ENCODE results near the gene RAB11A.

RAB11A gene

GRCh38 chr15:65839354-65839901 lies 29.9 kb upstream of the RAB11A start:
- Histone ChIP-seq H3K27ac (no peak overlapping the region), H3K36me3 (ENCODE audit: insufficient read depth, low read length) (no peaks in the 10 kb centered on the region), H3K9ac (ENCODE audit: insufficient read length) (no peak overlapping the region), H3K4me3 (no peak overlapping the region), H3K9me3 (ENCODE audit: low read depth, low read length) (no peaks in the 10 kb centered on the region)
- TF ChIP-seq FOXP2 (optimal IDR thresholded peaks at IDR 0.05; ENCODE audit: control extremely low read depth, extremely low read length, insufficient read depth) (no peak), EZH2 (IDR thresholded peaks at IDR 0.05) (no peak), POLR2AphosphoS5 (IDR thresholded peaks at IDR 0.05; ENCODE audit: borderline replicate concordance, low read depth, low read length) (no peak)
- DNase-seq (ENCODE audit: low read depth, low spot score), result no peak

GRCh38 chr15:65839985-65840384 lies 29.3 kb upstream of the RAB11A start:
- H3K36me3 ChIP-seq (ENCODE audit: insufficient read depth, low read length), result no peaks in the 10 kb centered on the region
- no peaks in the 10 kb centered on the region for H3K9me3 ChIP-seq (ENCODE audit: low read depth, low read length)
- H3K9ac ChIP-seq (ENCODE audit: insufficient read length), result no peak overlapping the region
- no peak overlapping the region for H3K27ac ChIP-seq
- DNase-seq (ENCODE audit: low read depth, low spot score), result no peak
- TF ChIP-seq FOXP2 (optimal IDR thresholded peaks at IDR 0.05; ENCODE audit: control extremely low read depth, extremely low read length, insufficient read depth), result no peak
- TF ChIP-seq EZH2 (IDR thresholded peaks at IDR 0.05), result no peak
- no peak for TF ChIP-seq POLR2AphosphoS5 (IDR thresholded peaks at IDR 0.05; ENCODE audit: borderline replicate concordance, low read depth, low read length)
- no peak overlapping the region for H3K4me3 ChIP-seq

- DNase-seq (ENCODE audit: low read depth, low spot score), result no peak
- Histone ChIP-seq H3K9ac (ENCODE audit: insufficient read length) (peak overlapping the region; percentile 32), H3K4me3 (peak overlapping the region; percentile 42)
These were observed 28.0 kb upstream of the RAB11A start for GRCh38 chr15:65841121-65841930.

GRCh38 chr15:65845826-65846519 lies 23.3 kb upstream of the RAB11A start:
- H3K4me3 ChIP-seq, result peak overlapping the region; percentile 58
- H3K9ac ChIP-seq (ENCODE audit: insufficient read length), result peak overlapping the region; percentile 58
- H3K27ac ChIP-seq, result peak overlapping the region; percentile 69
- no peaks in the 10 kb centered on the region for H3K9me3 ChIP-seq (ENCODE audit: low read depth, low read length)
- no peaks in the 10 kb centered on the region for H3K36me3 ChIP-seq (ENCODE audit: insufficient read depth, low read length)
- no peak for TF ChIP-seq EZH2 (IDR thresholded peaks at IDR 0.05)
- no peak for TF ChIP-seq POLR2AphosphoS5 (IDR thresholded peaks at IDR 0.05; ENCODE audit: borderline replicate concordance, low read depth, low read length)
- no peak for TF ChIP-seq FOXP2 (optimal IDR thresholded peaks at IDR 0.05; ENCODE audit: control extremely low read depth, extremely low read length, insufficient read depth)
- no peak for DNase-seq (ENCODE audit: low read depth, low spot score)

More at GRCh38 chr15:65841121-65841930, 28.0 kb upstream of the RAB11A start:
- TF ChIP-seq POLR2AphosphoS5 (IDR thresholded peaks at IDR 0.05; ENCODE audit: borderline replicate concordance, low read depth, low read length), result 0 out of 2 replicates have a peak, but pooled peaks have one; percentile 16
- TF ChIP-seq FOXP2 (optimal IDR thresholded peaks at IDR 0.05; ENCODE audit: control extremely low read depth, extremely low read length, insufficient read depth), result no peak
- no peaks in the 10 kb centered on the region for H3K9me3 ChIP-seq (ENCODE audit: low read depth, low read length)
- no peaks in the 10 kb centered on the region for H3K36me3 ChIP-seq (ENCODE audit: insufficient read depth, low read length)
- H3K27ac ChIP-seq, result 0 out of 2 replicates have a peak overlapping the region, but pooled peaks have one; percentile 9

- no peaks in the 10 kb centered on the region for H3K9me3 ChIP-seq (ENCODE audit: low read depth, low read length)
- TF ChIP-seq EZH2 (IDR thresholded peaks at IDR 0.05), result no peak
- TF ChIP-seq FOXP2 (optimal IDR thresholded peaks at IDR 0.05; ENCODE audit: control extremely low read depth, extremely low read length, insufficient read depth), result no peak
- no peak for TF ChIP-seq POLR2AphosphoS5 (IDR thresholded peaks at IDR 0.05; ENCODE audit: borderline replicate concordance, low read depth, low read length)
- no peak overlapping the region for H3K27ac ChIP-seq
- DNase-seq (ENCODE audit: low read depth, low spot score), result no peak
- no peaks in the 10 kb centered on the region for H3K36me3 ChIP-seq (ENCODE audit: insufficient read depth, low read length)
- no peak overlapping the region for H3K4me3 ChIP-seq
- no peak overlapping the region for H3K9ac ChIP-seq (ENCODE audit: insufficient read length)
These were observed 21.3 kb upstream of the RAB11A start for GRCh38 chr15:65847989-65848388.

- no peak for DNase-seq (ENCODE audit: low read depth, low spot score)
- Histone ChIP-seq H3K36me3 (ENCODE audit: insufficient read depth, low read length) (no peaks in the 10 kb centered on the region), H3K4me3 (no peak overlapping the region), H3K9me3 (ENCODE audit: low read depth, low read length) (no peaks in the 10 kb centered on the region), H3K9ac (ENCODE audit: insufficient read length) (no peak overlapping the region), H3K27ac (no peak overlapping the region)
- TF ChIP-seq EZH2 (IDR thresholded peaks at IDR 0.05), result no peak
- no peak for TF ChIP-seq FOXP2 (optimal IDR thresholded peaks at IDR 0.05; ENCODE audit: control extremely low read depth, extremely low read length, insufficient read depth)
- TF ChIP-seq POLR2AphosphoS5 (IDR thresholded peaks at IDR 0.05; ENCODE audit: borderline replicate concordance, low read depth, low read length), result no peak
These were observed 17.3 kb upstream of the RAB11A start for GRCh38 chr15:65851981-65852380.

GRCh38 chr15:65856821-65857455 lies 12.4 kb upstream of the RAB11A start:
- DNase-seq (ENCODE audit: low read depth, low spot score), result no peak
- Histone ChIP-seq H3K27ac (no peak overlapping the region), H3K4me3 (no peak overlapping the region), H3K9me3 (ENCODE audit: low read depth, low read length) (no peaks in the 10 kb centered on the region), H3K9ac (ENCODE audit: insufficient read length) (no peak overlapping the region), H3K36me3 (ENCODE audit: insufficient read depth, low read length) (no peaks in the 10 kb centered on the region)
- no peak for TF ChIP-seq EZH2 (IDR thresholded peaks at IDR 0.05)
- TF ChIP-seq POLR2AphosphoS5 (IDR thresholded peaks at IDR 0.05; ENCODE audit: borderline replicate concordance, low read depth, low read length), result no peak
- TF ChIP-seq FOXP2 (optimal IDR thresholded peaks at IDR 0.05; ENCODE audit: control extremely low read depth, extremely low read length, insufficient read depth), result no peak

Measured in SK-N-MC (cell line).